Measurements from ENCODE around the gene ST6GALNAC3. TPM values are rescaled to one million over a fixed set of nuclear protein-coding genes. Genes with fewer than 3 reads are reported as not detected.

ST6GALNAC3 gene
- polyA plus RNA-seq, 3 donors: 63.8 to 87.0 (median 78.0) TPM

GRCh38 chr1:76289692-76290091 lies 215.1 kb downstream of the ST6GALNAC3 start:
- no peak for DNase-seq (ENCODE audit: extremely low read depth in 1 of 11, low read depth in 9 of 11, low spot score in 4 of 11)

GRCh38 chr1:76290271-76290670 lies 215.7 kb downstream of the ST6GALNAC3 start:
- DNase-seq (ENCODE audit: extremely low read depth in 1 of 11, low read depth in 9 of 11, low spot score in 4 of 11): no peak

GRCh38 chr1:76291191-76291590 lies 216.6 kb downstream of the ST6GALNAC3 start:
- no peak for DNase-seq (ENCODE audit: extremely low read depth in 1 of 11, low read depth in 9 of 11, low spot score in 4 of 11)

GRCh38 chr1:76291737-76292136 lies 217.2 kb downstream of the ST6GALNAC3 start:
- DNase-seq (ENCODE audit: extremely low read depth in 1 of 11, low read depth in 9 of 11, low spot score in 4 of 11): no peak

GRCh38 chr1:76292418-76293184 lies 218.1 kb downstream of the ST6GALNAC3 start:
- no peak for DNase-seq (ENCODE audit: extremely low read depth in 1 of 11, low read depth in 9 of 11, low spot score in 4 of 11)

GRCh38 chr1:76293831-76294230 lies 219.3 kb downstream of the ST6GALNAC3 start:
- DNase-seq (ENCODE audit: extremely low read depth in 1 of 11, low read depth in 9 of 11, low spot score in 4 of 11): no peak

GRCh38 chr1:76294482-76295194 lies 220.1 kb downstream of the ST6GALNAC3 start:
- DNase-seq (ENCODE audit: extremely low read depth in 1 of 11, low read depth in 9 of 11, low spot score in 4 of 11): peak in 1 of 11 donors; percentile 23

GRCh38 chr1:76298399-76298798 lies 223.9 kb downstream of the ST6GALNAC3 start:
- no peak for DNase-seq (ENCODE audit: extremely low read depth in 1 of 11, low read depth in 9 of 11, low spot score in 4 of 11)

GRCh38 chr1:76299036-76299435 lies 224.5 kb downstream of the ST6GALNAC3 start:
- DNase-seq (ENCODE audit: extremely low read depth in 1 of 11, low read depth in 9 of 11, low spot score in 4 of 11): no peak

- no peak for DNase-seq (ENCODE audit: extremely low read depth in 1 of 11, low read depth in 9 of 11, low spot score in 4 of 11)
Observed at GRCh38 chr1:76300556-76300955, 226.0 kb downstream of the ST6GALNAC3 start.

- DNase-seq (ENCODE audit: extremely low read depth in 1 of 11, low read depth in 9 of 11, low spot score in 4 of 11): no peak
Observed at GRCh38 chr1:76302711-76303339, 228.3 kb downstream of the ST6GALNAC3 start.

- no peak for DNase-seq (ENCODE audit: extremely low read depth in 1 of 11, low read depth in 9 of 11, low spot score in 4 of 11)
Observed at GRCh38 chr1:76303340-76303717, 228.8 kb downstream of the ST6GALNAC3 start.

- no peak for DNase-seq (ENCODE audit: extremely low read depth in 1 of 11, low read depth in 9 of 11, low spot score in 4 of 11)
Observed at GRCh38 chr1:76313304-76313703, 238.8 kb downstream of the ST6GALNAC3 start.

GRCh38 chr1:76314730-76315129 lies 240.2 kb downstream of the ST6GALNAC3 start:
- no peak for DNase-seq (ENCODE audit: extremely low read depth in 1 of 11, low read depth in 9 of 11, low spot score in 4 of 11)

GRCh38 chr1:76317299-76317900 lies 242.9 kb downstream of the ST6GALNAC3 start:
- no peak for DNase-seq (ENCODE audit: extremely low read depth in 1 of 11, low read depth in 9 of 11, low spot score in 4 of 11)

- peak in 10 of 11 donors; percentile 15 to 39 (median 30) for DNase-seq (ENCODE audit: extremely low read depth in 1 of 11, low read depth in 9 of 11, low spot score in 4 of 11)
Observed at GRCh38 chr1:76330991-76331603, 256.6 kb downstream of the ST6GALNAC3 start.

- DNase-seq (ENCODE audit: extremely low read depth in 1 of 11, low read depth in 9 of 11, low spot score in 4 of 11): no peak
Observed at GRCh38 chr1:76335882-76336281, 261.3 kb downstream of the ST6GALNAC3 start.

GRCh38 chr1:76336931-76337371 lies 262.4 kb downstream of the ST6GALNAC3 start:
- peak in 5 of 11 donors; percentile 12 to 40 (median 21) for DNase-seq (ENCODE audit: extremely low read depth in 1 of 11, low read depth in 9 of 11, low spot score in 4 of 11)

- DNase-seq (ENCODE audit: extremely low read depth in 1 of 11, low read depth in 9 of 11, low spot score in 4 of 11): no peak
Observed at GRCh38 chr1:76337542-76338219, 263.1 kb downstream of the ST6GALNAC3 start.
